Suprapubic skin (tissue), 4 donors: ENCODE data around the gene FLNB. TPM values are rescaled to one million over a fixed set of nuclear protein-coding genes. Genes with fewer than 3 reads are reported as not detected.

Experiments
- DNase-seq, 2 donors: peaks; one replicate each; pipeline ENCODE4 v3.0.0-alpha.2; 2019; ENCODE audit warnings: low spot score in 2 of 2
- H3K27ac ChIP-seq: fragments of 200-600 bp; sonication (generic); one replicate; pipeline ENCODE4 v1.5.1; 2019
- H3K27me3 ChIP-seq: fragments of 200-600 bp; sonication (generic); one replicate; pipeline ENCODE4 v1.5.1; 2019
- H3K36me3 ChIP-seq: fragments of 200-600 bp; sonication (generic); one replicate; pipeline ENCODE4 v1.5.1; 2019
- H3K4me1 ChIP-seq: fragments of 200-600 bp; sonication (generic); one replicate; pipeline ENCODE4 v1.5.1; 2019
- H3K4me3 ChIP-seq: fragments of 200-600 bp; sonication (generic); one replicate; pipeline ENCODE4 v1.5.1; 2019; ENCODE audit warnings: mild to moderate bottlenecking
- H3K9me3 ChIP-seq: fragments of 200-600 bp; sonication (generic); one replicate; pipeline ENCODE4 v1.5.1; 2019
- CTCF ChIP-seq, 2 donors: fragments of 200-600 bp in 1 of 2; fragments of 450-650 bp in 1 of 2; sonication (generic) in 1 of 2; IDR thresholded peaks; one replicate each; pipeline ENCODE4 v1.5.1; 2016 to 2019; ENCODE audit warnings: antibody characterized with exemption in 2 of 2, mild to moderate bottlenecking in 1 of 2, moderate library complexity in 1 of 2
- EP300 ChIP-seq: sonication (generic); formaldehyde crosslinking; IDR thresholded peaks from one replicate; pipeline ENCODE4 v1.6.1; 2017; ENCODE audit warnings: antibody characterized with exemption
- POLR2A ChIP-seq, 2 donors: fragments of 450-650 bp; IDR thresholded peaks; one replicate each; pipeline ENCODE4 v1.6.1; 2017; ENCODE audit warnings: antibody characterized with exemption in 2 of 2, mild to moderate bottlenecking in 2 of 2, moderate library complexity in 2 of 2
- POLR2AphosphoS5 ChIP-seq, 3 donors: sonication (generic); formaldehyde crosslinking; IDR thresholded peaks; one replicate each; pipeline ENCODE4 v1.6.1; 2017; ENCODE audit warnings: antibody characterized with exemption in 3 of 3
- WGBS: methylation state at CpG from one replicate; pipeline ENCODE4 v1.1.5; 2018; 5-methylcytosine and 5-hydroxymethylcytosine counted together
- total RNA-seq, 4 donors: library from RNA; depleted of rRNA; stranded (reverse); fragments of >200 nt; gene quantifications; one replicate each; pipeline ENCODE4 v1.1.0, GENCODE V29; 2016

Gene FLNB
- total RNA-seq, 4 donors from 2014 or later: 143 to 186 (median 150) TPM

DNA sequence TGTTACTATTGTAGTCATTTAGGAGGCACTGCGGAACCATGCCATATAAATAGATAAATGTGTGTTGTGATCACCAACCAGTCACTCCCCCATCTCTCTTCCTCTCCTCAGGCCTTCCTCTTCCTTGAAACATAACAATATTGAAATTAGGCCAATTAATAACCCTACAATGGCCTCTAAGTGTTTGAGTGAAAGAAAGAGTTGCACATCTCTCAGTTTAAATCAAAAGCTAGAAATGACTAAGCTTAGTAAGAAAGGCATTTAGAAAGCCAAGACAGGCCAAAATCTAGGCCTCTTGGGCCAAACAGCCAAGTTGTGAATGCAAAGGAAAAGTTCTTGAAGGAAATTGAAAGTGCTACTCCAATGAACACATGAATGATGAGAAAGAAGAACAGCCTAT lies 210.7 kb downstream of the FLNB start:
- H3K4me1 ChIP-seq: peaks cover 43% of the 10 kb centered on the region
- H3K27me3 ChIP-seq: no peaks in the 10 kb centered on the region
- H3K36me3 ChIP-seq: no peaks in the 10 kb centered on the region
- no peak overlapping the region for H3K27ac ChIP-seq
- 73% methylated on average over 1 of the region's 1 CpG for WGBS
- TF ChIP-seq EP300 (no peak), POLR2A (IDR thresholded peaks at IDR 0.05) (no peak), CTCF (IDR thresholded peaks at IDR 0.05) (no peak), POLR2AphosphoS5 (IDR thresholded peaks at IDR 0.05) (no peak)
- no peak for DNase-seq
- H3K4me3 ChIP-seq: no peak overlapping the region
- H3K9me3 ChIP-seq: no peaks in the 10 kb centered on the region

Other genes starting within 250 kb of the FLNB start
- gene DNASE1L3, start 202.6 kb downstream of the FLNB start, total RNA-seq: 1 to 10 TPM in 3 of 4 donors, under 1 TPM in 1; 0.95 to 5.8 (median 4.3) TPM
- 10 to 100 TPM; 35.6 to 39.8 (median 38.2) TPM for gene ABHD6, start 229.4 kb downstream of the FLNB start, total RNA-seq